Measurements from ENCODE around the gene MRPS2. TPM values are rescaled to one million over a fixed set of nuclear protein-coding genes. Genes with fewer than 3 reads are reported as not detected.

MRPS2 gene
- total RNA-seq, 1 experiment from 2014 or later = 81.0 TPM

- no peaks in the 10 kb centered on the region for H3K27me3 Mint-ChIP-seq (ENCODE audit: low read depth)
- Histone ChIP-seq H2BK15ac (ENCODE audit: low read depth, low read length) (no peak overlapping the region), H3K9ac (ENCODE audit: extremely low read depth, insufficient read length, low read length) (no peak overlapping the region), H3K23me2 (ENCODE audit: insufficient read length, low read depth, low read length, poor library complexity, severe bottlenecking) (no peaks in the 10 kb centered on the region), H3K4me2 (ENCODE audit: insufficient read depth, insufficient read length, low read length) (no peak overlapping the region), H4K8ac (replicated peaks; ENCODE audit: insufficient read length, low read depth, low read length) (no peak overlapping the region), H3K9me3 (ENCODE audit: control insufficient read depth, low read depth, low read length) (no peaks in the 10 kb centered on the region), H3K4me1 (ENCODE audit: insufficient read depth, low read length) (0 out of 2 replicates have a peak, but pooled peaks cover 2% of the 10 kb centered on the region), H3K79me1 (ENCODE audit: insufficient read depth, low read depth, low read length, poor library complexity, severe bottlenecking) (no peaks in the 10 kb centered on the region), H3K27ac (ENCODE audit: insufficient read length, low read depth, low read length) (no peak overlapping the region), H2AK5ac (ENCODE audit: insufficient read length, low read length) (no peak overlapping the region), H3T11ph (ENCODE audit: low read length) (no peak overlapping the region), H2AFZ (ENCODE audit: low read length) (no peak overlapping the region), H3K27me3 (ENCODE audit: insufficient read depth, low read length) (no peaks in the 10 kb centered on the region), H2BK12ac (ENCODE audit: insufficient read length, low read depth, low read length) (no peak overlapping the region), H2BK120ac (ENCODE audit: low read depth, low read length, poor library complexity, severe bottlenecking) (no peak overlapping the region), H3K79me2 (ENCODE audit: insufficient read depth, low read length) (no peaks in the 10 kb centered on the region), H3K18ac (ENCODE audit: insufficient read length, low read depth, low read length) (no peak overlapping the region), H2BK20ac (ENCODE audit: low read depth, low read length, poor library complexity, severe bottlenecking) (no peak overlapping the region), H2BK5ac (ENCODE audit: insufficient read length, low read length) (no peak overlapping the region), H4K20me1 (ENCODE audit: control insufficient read depth, insufficient read depth, insufficient read length) (no peaks in the 10 kb centered on the region), H3K14ac (ENCODE audit: insufficient read depth, low read length) (no peak overlapping the region), H3K56ac (ENCODE audit: insufficient read length, low read depth, low read length) (no peak overlapping the region), H4K5ac (ENCODE audit: insufficient read length, low read depth, low read length) (no peak overlapping the region), H3K23ac (ENCODE audit: insufficient read length, low read depth, low read length) (no peak overlapping the region), H4K91ac (ENCODE audit: insufficient read length, low read depth, low read length) (no peak overlapping the region), H3K4ac (ENCODE audit: low read depth, low read length) (no peak overlapping the region)
- H3K9me3 Mint-ChIP-seq = no peaks in the 10 kb centered on the region; a peak in 1 of 5 replicates
- DNase-seq = peak; percentile 10
- H3K4me3 Mint-ChIP-seq = no peak overlapping the region
- no peak for TF ChIP-seq CTCF (conservative IDR thresholded peaks at IDR 0.05)
- WGBS (ENCODE audit: extremely low coverage, insufficient read length, low lambda C conversion rate) = no CpG with 5 or more reads among the region's 10 CpGs
- H3K4me1 Mint-ChIP-seq = peaks cover 3 to 11% of the 10 kb centered on the region in 2 experiments; a peak in 1 of 4 replicates
- no peaks in the 10 kb centered on the region for H3K36me3 Mint-ChIP-seq (ENCODE audit: insufficient read depth in 1 of 3, low read depth in 3 of 3)
- H3K27ac Mint-ChIP-seq = peak overlapping the region in 1 of 3 experiments; percentile 5; a peak in 1 of 7 replicates
Observed at GRCh38 chr9:135512241-135512603, 11.7 kb downstream of the MRPS2 start.

All from H9 (cell line).